CD4-positive, alpha-beta T cell treated with Interleukin-4 for 4 hours (primary cell): ENCODE measurements around the gene COL9A2.

Experiments
- DNase-seq: peaks from one replicate; pipeline ENCODE4 v3.0.0-alpha.2; 2020

COL9A2 gene

GRCh38 chr1:40301541-40302299, 15.4 kb downstream of the COL9A2 start:
- DNase-seq, result no peak

DNA sequence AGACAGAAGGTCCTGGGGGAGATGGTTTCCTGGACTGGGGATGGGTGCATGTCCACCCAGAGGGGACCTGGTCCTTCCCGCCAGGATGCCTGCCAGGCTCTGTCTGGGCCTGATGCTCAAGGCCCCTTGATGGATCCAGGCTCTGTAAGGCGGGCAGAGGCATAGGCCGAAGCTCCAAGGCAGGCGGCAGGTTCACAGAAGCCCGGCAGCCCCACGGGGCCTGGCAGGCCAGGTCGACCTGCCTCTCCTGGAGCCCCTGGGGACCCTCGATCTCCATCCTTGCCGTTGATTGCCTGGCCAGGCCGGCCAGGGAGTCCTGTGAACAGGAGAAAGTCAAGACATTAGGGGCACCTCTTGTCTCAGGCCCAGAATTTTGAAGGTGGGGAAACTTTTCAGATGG, 16.0 kb downstream of the COL9A2 start:
- no peak for DNase-seq

DNA sequence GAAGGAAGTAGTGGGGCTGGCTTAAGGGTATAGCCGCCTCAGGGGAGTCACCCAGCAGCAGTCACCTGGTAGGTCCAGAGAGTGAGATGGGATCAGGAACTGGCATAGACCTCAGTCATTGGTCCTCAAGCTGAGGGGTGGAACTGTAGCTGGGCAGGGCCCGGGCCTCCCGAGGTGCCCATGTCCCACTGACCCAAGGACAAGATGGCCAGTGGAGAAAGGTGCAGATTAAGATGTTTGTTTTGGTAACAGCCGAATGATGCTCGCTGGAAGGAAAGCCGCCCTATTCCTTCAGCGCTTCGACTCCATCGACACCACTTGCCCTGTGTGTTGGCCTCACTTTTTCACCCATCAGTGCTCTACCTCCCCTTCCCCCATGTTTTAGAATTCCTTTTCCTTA, 16.4 kb downstream of the COL9A2 start:
- DNase-seq, result no peak

- no peak for DNase-seq
Measured at GRCh38 chr1:40300249-40300567, 16.9 kb downstream of the COL9A2 start.

DNA sequence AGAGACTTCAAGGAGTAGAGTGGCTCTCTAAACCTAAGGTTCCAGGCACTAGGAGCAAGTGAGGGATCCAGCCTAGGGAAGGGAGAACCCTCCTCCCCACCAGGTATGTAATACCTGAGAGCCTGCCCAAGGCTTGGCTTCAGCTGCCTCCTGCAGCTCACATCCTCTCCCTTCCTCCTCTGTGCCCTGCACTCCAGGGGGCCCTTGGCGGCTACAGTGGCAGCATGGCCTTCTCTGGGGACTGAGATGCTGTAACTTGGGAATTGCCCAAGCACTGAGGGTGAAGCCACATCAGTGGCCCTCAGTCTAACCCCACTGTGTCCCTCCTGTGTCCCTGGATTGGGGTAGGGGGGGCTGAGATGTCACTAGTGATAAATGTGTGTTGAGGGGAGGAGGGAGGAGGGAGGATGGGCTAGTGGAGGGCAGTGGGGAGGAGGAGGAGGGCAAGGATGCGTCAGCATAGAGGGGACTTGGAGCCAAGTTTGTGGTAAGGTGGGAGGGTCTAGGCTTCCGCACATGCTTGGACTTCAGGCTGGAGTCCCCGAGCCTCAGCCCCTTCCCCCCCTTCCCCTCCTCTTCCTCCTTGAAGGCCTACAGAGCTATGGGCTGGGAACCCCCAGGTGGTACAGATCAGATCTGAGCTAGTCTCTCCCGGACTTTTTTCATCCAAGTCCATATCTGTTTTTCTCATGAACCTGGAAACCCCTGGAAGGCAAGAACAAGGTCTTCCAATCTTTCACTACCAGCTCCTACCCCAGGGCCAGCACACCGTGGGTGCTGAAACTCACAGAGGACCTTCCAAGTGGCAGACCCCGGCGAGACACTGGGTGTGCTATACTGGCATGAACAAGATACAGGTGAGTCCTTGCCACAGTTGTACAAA, 17.5 kb downstream of the COL9A2 start:
- DNase-seq, result no peak

- no peak for DNase-seq
Measured at GRCh38 chr1:40291293-40291692, 25.8 kb downstream of the COL9A2 start.

DNA sequence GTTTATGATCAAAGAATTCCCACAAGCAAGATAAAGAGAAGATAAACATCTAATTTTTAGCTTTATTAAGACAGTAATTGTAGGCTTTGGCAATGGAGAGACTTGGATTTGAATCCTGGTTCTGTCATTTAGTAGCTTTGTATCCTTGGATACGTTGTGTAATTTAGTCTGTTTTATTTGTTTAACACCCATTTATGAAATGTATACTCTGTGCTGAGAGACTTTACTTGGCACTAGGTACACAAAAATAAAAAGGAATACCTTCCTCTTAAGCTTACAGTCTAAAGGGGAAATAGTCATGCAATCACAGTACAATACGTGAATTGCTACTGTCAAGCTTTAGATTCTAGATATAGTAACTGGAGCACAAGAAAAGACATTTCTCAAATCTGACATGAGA, 35.2 kb downstream of the COL9A2 start:
- no peak for DNase-seq

GRCh38 chr1:40276122-40276521, 41.0 kb downstream of the COL9A2 start:
- DNase-seq, result no peak

GRCh38 chr1:40274331-40274730, 42.8 kb downstream of the COL9A2 start:
- no peak for DNase-seq

DNA sequence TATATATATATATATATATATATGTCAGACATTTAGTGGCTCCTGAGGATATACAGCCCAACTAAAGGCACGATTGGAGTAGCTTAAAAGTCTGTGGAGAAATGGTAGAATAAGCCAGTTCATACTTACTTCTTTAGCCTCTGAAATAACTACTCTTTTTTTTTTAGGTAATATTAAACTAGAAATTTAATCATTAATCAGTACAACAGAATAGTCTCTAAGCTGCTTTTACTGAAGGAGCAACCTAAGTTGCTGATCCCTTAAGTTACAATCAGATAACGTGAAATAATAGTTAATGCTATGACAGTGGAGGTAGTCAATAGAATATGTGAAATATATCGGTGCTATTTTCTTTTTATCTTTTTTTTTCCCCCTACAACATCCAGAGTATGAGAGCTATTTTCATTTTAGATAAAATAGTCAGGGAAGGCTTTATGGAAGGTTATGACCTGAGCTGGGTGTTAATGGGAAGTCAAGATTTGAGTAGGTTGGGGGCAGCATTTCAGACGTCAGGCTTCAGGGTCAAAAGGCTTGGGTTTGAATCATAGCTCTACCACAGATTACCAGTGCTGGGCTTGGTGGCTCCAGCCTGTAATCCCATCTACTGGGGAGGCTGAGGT, 43.4 kb downstream of the COL9A2 start:
- DNase-seq, result no peak

DNA sequence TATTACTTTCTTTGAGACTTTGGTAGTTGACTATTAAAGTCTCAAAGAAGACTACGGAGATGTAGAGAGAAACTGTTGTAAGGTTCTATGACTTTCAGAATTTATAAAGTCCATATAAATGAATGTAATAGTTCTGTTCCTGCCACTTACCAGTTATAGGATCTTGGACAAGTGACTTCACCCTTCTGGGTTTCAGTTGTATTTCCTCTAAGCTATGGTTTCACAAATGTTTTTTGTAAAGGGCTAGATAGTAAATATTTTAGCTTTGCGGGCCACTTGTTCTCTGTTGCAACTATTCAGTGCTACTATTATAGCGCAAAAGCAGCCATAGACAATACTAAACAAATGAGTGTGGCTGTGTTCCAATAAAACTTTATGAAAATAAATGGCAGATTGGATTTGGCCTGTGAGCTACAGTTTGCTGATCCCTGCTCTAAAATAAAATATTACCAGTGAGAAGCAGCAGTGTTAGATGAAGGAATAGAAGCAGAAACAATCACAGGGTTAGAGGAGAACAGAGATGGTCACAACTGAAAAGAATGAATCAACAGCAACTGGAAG, 44.4 kb downstream of the COL9A2 start:
- DNase-seq, result no peak

- DNase-seq, result no peak
Measured at GRCh38 chr1:40270152-40270834, 46.8 kb downstream of the COL9A2 start.

GRCh38 chr1:40268211-40268610, 48.9 kb downstream of the COL9A2 start:
- DNase-seq, result no peak

DNA sequence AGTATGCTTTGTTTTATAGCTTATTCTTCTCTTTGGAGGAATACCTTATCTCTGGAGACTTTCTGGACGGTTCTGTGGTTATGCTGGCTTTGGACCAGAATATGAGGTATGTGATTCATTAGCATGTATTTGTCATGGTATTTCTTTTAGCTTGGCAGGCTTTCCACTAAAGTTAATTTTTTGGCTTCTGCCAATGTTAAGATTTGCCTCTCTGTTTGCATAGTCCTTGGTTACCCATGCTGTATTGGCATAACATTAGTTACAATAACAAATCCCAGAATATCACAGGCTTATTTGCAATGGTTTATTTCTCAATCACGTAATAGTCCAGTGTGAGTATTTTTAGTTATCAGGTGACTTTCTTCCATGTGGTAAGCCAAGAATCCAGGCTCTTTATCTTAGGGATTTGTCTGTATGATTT, 49.3 kb downstream of the COL9A2 start:
- no peak for DNase-seq

DNA sequence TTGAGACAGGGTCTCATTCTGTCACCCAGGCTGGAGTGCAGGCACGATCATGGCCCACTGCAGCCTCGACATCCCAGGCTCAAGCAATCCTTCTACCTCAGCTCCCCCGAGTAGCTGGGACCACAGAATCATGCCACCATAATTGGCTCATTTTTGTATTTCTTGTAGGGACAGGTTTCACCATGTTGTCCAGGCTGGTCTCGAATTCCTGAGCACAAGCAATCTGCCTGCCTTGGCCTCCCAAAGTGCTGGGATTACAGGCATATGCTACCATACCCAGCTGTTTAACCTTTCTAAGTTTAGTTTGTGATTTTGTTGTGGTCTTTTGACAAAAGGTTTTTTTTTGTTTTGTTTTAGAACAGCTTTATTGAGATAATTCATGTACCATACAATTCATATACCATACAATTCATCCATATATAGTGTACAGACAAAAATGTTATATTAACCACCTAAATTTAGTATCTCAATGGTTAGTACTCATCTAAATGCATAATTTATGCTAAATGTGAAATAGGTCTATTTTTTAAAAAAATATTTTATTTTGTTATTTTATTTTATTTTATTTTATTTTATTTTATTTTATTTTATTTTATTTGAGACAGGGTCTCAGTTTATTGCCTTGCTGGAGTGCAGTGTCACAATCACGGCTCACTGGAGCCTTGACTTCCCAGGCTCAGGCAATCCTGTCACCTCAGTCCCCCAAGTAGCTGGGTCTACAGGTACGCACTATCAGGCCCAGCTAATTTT, 50.1 kb downstream of the COL9A2 start:
- no peak for DNase-seq

DNA sequence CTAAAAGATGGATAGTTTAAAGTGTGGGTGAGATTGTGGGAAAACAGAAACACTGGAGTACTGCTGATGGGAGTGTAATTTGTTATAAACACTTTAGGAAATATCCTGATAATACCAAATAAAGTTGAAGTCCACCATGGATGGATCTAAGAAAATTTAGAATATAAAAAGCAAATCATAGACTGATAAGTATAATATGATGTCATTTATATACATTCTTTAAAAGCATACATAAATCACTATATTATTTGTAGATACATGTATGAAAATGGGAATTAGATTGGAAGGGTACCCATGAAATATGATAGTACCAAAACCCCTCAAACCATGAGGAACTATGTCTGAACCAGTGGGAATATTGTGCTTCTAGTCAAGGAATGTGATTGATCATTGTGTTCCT, 51.2 kb downstream of the COL9A2 start:
- DNase-seq, result no peak

GRCh38 chr1:40265298-40265697, 51.8 kb downstream of the COL9A2 start:
- DNase-seq, result no peak

GRCh38 chr1:40264354-40264781, 52.7 kb downstream of the COL9A2 start:
- DNase-seq, result no peak

- DNase-seq, result no peak
Measured at GRCh38 chr1:40258445-40258769, 58.7 kb downstream of the COL9A2 start.

DNA sequence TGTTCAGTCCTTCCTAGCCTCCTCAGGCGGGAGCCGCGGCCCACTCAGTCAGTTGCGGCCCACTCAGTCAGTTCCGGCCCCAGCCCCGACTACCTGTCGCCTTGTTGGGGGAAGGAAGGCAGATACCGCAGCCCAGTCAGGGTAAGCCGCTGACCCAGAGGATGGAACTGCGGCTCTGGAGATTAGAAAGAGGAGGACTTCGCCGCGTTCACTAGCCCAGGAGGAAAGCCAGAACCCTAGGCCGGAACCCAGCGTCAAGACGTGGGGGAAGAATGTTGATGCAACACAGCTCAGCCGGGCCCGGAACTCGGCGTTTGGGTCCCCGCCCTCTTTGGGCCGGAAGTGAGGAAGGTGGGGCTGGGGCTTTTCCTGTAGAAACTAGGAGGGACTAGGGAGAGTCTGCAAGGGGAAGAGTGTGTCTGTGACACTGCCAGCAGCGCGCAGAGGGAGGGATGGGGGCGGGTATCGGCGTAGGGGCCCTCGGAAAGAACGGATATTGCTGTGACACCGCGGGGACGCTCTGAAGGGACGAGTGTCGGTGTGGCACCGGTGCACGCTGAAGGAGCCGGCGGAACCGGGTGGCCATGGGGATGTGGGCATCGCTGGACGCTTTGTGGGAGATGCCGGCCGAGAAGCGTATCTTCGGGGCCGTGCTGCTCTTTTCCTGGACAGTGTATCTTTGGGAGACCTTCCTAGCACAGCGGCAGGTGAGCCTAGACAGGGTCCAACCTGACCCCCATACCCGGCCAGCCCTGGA, 59.2 kb downstream of the COL9A2 start, which contains the start of gene ZMPSTE24:
TSS of gene ZMPSTE24 (plus strand) at position 549 of the 757 bp plus-strand sequence. CDS start at position 585, 36 bp downstream.
- DNase-seq, result peak; percentile 99

GRCh38 chr1:40257313-40257687, 59.8 kb downstream of the COL9A2 start:
- no peak for DNase-seq
